GM10248 (cell line): ENCODE measurements around the gene FOXK1.

ENCODE experiments used
- CTCF ChIA-PET: fragments of 300-600 bp; sonication (Branson Sonifier 250); formaldehyde crosslinking; extraction: SDS; loops from one replicate; lab custom pipeline; 2021; ENCODE audit warnings: antibody characterized with exemption; lab: Yijun Ruan, JAX
- POLR2A ChIA-PET: fragments of 350-650 bp; sonication (Branson Sonifier 250); formaldehyde crosslinking; extraction: SDS; loops from one replicate; lab custom pipeline; 2020; ENCODE audit warnings: antibody characterized with exemption; lab: Yijun Ruan, JAX
- DNase-seq: peaks from one replicate; pipeline ENCODE4 v3.0.0; 2012; ENCODE audit errors: extremely low spot score
- TF ChIP-seq, protein P1 (sequence below): IDR thresholded peaks from 2 replicates; pipeline ENCODE4 v1.5.1; 2012; ENCODE audit warnings: mild to moderate bottlenecking, low read depth; ENCODE audit errors: extremely low read depth, missing control alignments, control extremely low read depth

Gene FOXK1

GRCh38 chr7:4814433-4814832 lies 132.3 kb downstream of the FOXK1 start:
- CTCF ChIA-PET, result interaction anchor here (1.1 to 1.2 kb wide), 2 partner anchors 16 to 203 kb away, joined by 3 to 4 read pairs; no protein-coding TSS in a partner anchor

DNA sequence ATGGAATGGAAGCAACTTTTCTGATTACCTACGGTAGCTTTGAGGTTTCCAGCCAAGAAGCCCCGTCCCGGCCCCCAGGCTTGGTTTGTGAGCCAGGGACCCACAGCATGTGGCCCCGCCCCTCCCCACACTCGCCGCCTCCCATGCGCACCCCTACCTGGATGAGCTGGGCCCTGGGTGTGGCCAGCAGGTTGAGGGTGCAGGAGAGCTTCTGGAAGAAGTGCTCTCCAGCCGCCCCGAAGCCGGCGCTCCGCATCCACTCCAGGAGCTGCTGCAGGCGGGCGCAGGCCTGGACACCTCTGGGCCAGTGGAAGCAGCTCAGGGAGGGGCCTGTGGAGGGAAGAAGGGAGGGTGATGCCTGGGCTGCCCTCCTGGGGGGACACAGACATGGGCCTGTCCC lies 133.0 kb downstream of the FOXK1 start:
- TF ChIP-seq, protein P1, sequence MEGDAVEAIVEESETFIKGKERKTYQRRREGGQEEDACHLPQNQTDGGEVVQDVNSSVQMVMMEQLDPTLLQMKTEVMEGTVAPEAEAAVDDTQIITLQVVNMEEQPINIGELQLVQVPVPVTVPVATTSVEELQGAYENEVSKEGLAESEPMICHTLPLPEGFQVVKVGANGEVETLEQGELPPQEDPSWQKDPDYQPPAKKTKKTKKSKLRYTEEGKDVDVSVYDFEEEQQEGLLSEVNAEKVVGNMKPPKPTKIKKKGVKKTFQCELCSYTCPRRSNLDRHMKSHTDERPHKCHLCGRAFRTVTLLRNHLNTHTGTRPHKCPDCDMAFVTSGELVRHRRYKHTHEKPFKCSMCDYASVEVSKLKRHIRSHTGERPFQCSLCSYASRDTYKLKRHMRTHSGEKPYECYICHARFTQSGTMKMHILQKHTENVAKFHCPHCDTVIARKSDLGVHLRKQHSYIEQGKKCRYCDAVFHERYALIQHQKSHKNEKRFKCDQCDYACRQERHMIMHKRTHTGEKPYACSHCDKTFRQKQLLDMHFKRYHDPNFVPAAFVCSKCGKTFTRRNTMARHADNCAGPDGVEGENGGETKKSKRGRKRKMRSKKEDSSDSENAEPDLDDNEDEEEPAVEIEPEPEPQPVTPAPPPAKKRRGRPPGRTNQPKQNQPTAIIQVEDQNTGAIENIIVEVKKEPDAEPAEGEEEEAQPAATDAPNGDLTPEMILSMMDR, result no peak
- DNase-seq, result no peak
- ChIA-PET POLR2A (no interaction called here), CTCF (interaction anchor here (1.1 to 1.2 kb wide), 2 partner anchors 15 to 203 kb away, joined by 3 to 4 read pairs; no protein-coding TSS in a partner anchor)

More at GRCh38 chr7:4814433-4814832, 132.3 kb downstream of the FOXK1 start:
- no peak for DNase-seq
- POLR2A ChIA-PET, result no interaction called here
- TF ChIP-seq, protein P1, result no peak

- ChIA-PET CTCF (interaction anchor here (0.9 to 1.2 kb wide), 3 partner anchors 9 to 204 kb away, joined by 3 to 4 read pairs (median 3); no protein-coding TSS in a partner anchor), POLR2A (no interaction called here)
- TF ChIP-seq, protein P1, result peak; percentile 11
- DNase-seq, result no peak
These were observed 133.7 kb downstream of the FOXK1 start for GRCh38 chr7:4815609-4816418.

DNA sequence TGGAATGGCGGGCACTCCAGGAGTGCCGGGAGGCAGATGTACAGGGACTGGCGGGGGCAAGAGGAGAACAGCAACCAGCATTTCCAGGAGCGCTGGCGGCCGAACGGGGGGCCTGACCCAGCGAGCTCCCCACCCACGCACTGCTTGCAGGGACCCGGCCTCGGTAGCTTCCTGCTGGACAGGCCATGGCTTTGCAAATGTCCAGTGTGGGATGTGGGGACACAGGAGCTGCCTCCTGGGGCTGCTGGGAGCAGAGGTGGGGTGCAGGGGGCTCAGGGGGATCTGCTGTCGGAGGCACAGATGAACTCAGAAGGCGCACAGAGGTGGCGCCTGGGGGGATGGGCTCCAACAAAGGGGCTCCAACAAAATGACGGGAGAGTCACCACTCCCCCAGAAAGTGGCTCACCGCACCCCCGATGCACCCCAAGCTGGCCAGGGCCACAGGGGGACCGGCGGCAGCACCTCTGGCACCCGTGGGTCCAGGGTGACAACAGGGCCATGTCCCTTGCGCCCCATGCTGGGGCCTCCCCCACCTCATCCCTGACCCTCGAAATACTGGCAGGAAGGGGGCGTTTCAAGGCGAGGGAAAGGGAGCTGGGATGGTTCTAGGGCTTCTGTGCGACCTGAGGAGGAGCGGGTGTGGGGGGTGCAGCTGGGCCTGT lies 134.5 kb downstream of the FOXK1 start:
- ChIA-PET CTCF (interaction anchor here (0.8 to 1.5 kb wide), 3 partner anchors 9 to 24 kb away, joined by 3 to 4 read pairs (median 3); no protein-coding TSS in a partner anchor), POLR2A (no interaction called here)
- TF ChIP-seq, protein P1, result no peak
- no peak for DNase-seq

GRCh38 chr7:4817178-4817901 lies 135.2 kb downstream of the FOXK1 start:
- no peak for DNase-seq
- ChIA-PET CTCF (interaction anchor here (0.8 to 1.5 kb wide), 3 partner anchors 9 to 25 kb away, joined by 3 to 4 read pairs (median 4); no protein-coding TSS in a partner anchor), POLR2A (no interaction called here)
- TF ChIP-seq, protein P1, result no peak

GRCh38 chr7:4818000-4818794 lies 136.1 kb downstream of the FOXK1 start:
- DNase-seq, result no peak
- TF ChIP-seq, protein P1, result no peak
- CTCF ChIA-PET, result interaction anchor here (1.2 kb wide), 1 partner anchor 19 kb away, joined by 4 read pairs; no protein-coding TSS in a partner anchor
- POLR2A ChIA-PET, result no interaction called here
